ENCODE measurements around the gene SH2B3. TPM values are rescaled to one million over a fixed set of nuclear protein-coding genes. Genes with fewer than 3 reads are reported as not detected.
"Not testable (repeated sequence)": the region's sequence is repeated elsewhere in the genome, so short reads cannot be mapped to it uniquely, and the experiment has no call there.

Gene SH2B3
- total RNA-seq, 2 donors from 2014 or later, result 26.4 to 40.9 TPM

GRCh38 chr12:111367661-111368221, 38.0 kb upstream of the SH2B3 start:
- Histone ChIP-seq H3K4me1 (peaks cover 12% of the 10 kb centered on the region), H3K9me3 (no peaks in the 10 kb centered on the region), H3K4me3 (peak overlapping the region; percentile 99), H3K36me3 (no peaks in the 10 kb centered on the region), H3K9ac (ENCODE audit: low read depth in 2 of 2, low read length in 2 of 2) (peak overlapping the region; percentile 92 to 96), H3K27ac (peak overlapping the region; percentile 77), H3K27me3 (no peaks in the 10 kb centered on the region)
- peak; percentile 81 for DNase-seq
- no peak for TF ChIP-seq CTCF (IDR thresholded peaks at IDR 0.05)
- intact Hi-C loops (cut with DNase I), result no loop called here

- H3K4me3 ChIP-seq, result peak overlapping the region; percentile 99
- peaks cover 12% of the 10 kb centered on the region for H3K4me1 ChIP-seq
- peak overlapping the region; percentile 77 for H3K27ac ChIP-seq
- peak overlapping the region; percentile 92 to 96 for H3K9ac ChIP-seq (ENCODE audit: low read depth in 2 of 2, low read length in 2 of 2)
- H3K27me3 ChIP-seq, result no peaks in the 10 kb centered on the region
- H3K36me3 ChIP-seq, result no peaks in the 10 kb centered on the region
- H3K9me3 ChIP-seq, result no peaks in the 10 kb centered on the region
- peak; percentile 66 for DNase-seq
- intact Hi-C loops (cut with DNase I), result no loop called here
- no peak for TF ChIP-seq CTCF (IDR thresholded peaks at IDR 0.05)
These were observed 37.4 kb upstream of the SH2B3 start for GRCh38 chr12:111368291-111368787.

GRCh38 chr12:111368788-111369495, 36.8 kb upstream of the SH2B3 start, which contains the start of gene PHETA1:
PHETA1 (minus strand) TSS chr12:111369095; CDS start chr12:111363427, 5,668 bp downstream.
- H3K4me1 ChIP-seq, result peaks cover 12% of the 10 kb centered on the region
- no peaks in the 10 kb centered on the region for H3K9me3 ChIP-seq
- H3K36me3 ChIP-seq, result no peaks in the 10 kb centered on the region
- peak within 1 kb of the TSS; percentile 92 to 96 for H3K9ac ChIP-seq (ENCODE audit: low read depth in 2 of 2, low read length in 2 of 2)
- TF ChIP-seq CTCF (IDR thresholded peaks at IDR 0.05), result no peak
- DNase-seq, result peak; percentile 96
- H3K27me3 ChIP-seq, result no peaks in the 10 kb centered on the region
- intact Hi-C loops (cut with DNase I), result no loop called here
- peak within 1 kb of the TSS; percentile 99 for H3K4me3 ChIP-seq
- peak within 1 kb of the TSS; percentile 77 for H3K27ac ChIP-seq

GRCh38 chr12:111369496-111370220, 36.1 kb upstream of the SH2B3 start:
- peak overlapping the region; percentile 99 for H3K4me3 ChIP-seq
- peak overlapping the region; percentile 77 for H3K27ac ChIP-seq
- intact Hi-C loops (cut with DNase I), result no loop called here
- H3K27me3 ChIP-seq, result no peaks in the 10 kb centered on the region
- H3K4me1 ChIP-seq, result peaks cover 12% of the 10 kb centered on the region
- TF ChIP-seq CTCF (IDR thresholded peaks at IDR 0.05), result no peak
- peak overlapping the region; percentile 53 to 96 for H3K9ac ChIP-seq (ENCODE audit: low read depth in 2 of 2, low read length in 2 of 2)
- no peaks in the 10 kb centered on the region for H3K36me3 ChIP-seq
- DNase-seq, result no peak
- no peaks in the 10 kb centered on the region for H3K9me3 ChIP-seq

GRCh38 chr12:111373231-111373630, 32.5 kb upstream of the SH2B3 start:
- H3K4me1 ChIP-seq; H3K27me3 ChIP-seq; H3K9ac ChIP-seq (ENCODE audit: low read depth in 2 of 2, low read length in 2 of 2); H3K36me3 ChIP-seq; intact Hi-C loops (cut with DNase I); H3K9me3 ChIP-seq; H3K27ac ChIP-seq; DNase-seq; H3K4me3 ChIP-seq: not testable (repeated sequence)
